HepG2 (cell line): ENCODE data around the gene LRRC45. TPM values are rescaled to one million over a fixed set of nuclear protein-coding genes. Genes with fewer than 3 reads are reported as not detected.

Experiments used
- FIP1L1 ChIP-seq: fragments of 200-400 bp; formaldehyde crosslinking; IDR thresholded peaks from 2 replicates; pipeline ENCODE4 v1.6.1; 2018; ENCODE audit warnings: low read depth, mild to moderate bottlenecking, low read length, moderate library complexity, borderline replicate concordance; ENCODE audit not compliant: insufficient read depth
- HOXD1 ChIP-seq: sonication (generic); formaldehyde crosslinking; IDR thresholded peaks from 2 replicates; pipeline ENCODE4 v1.5.0; 2020; ENCODE audit warnings: missing genetic modification reagents
- RBM22 ChIP-seq: fragments of 200-400 bp; formaldehyde crosslinking; optimal IDR thresholded peaks from 2 replicates; pipeline ENCODE3; 2017; ENCODE audit warnings: mild to moderate bottlenecking, low read length, moderate library complexity
- TAF15 ChIP-seq: fragments of 200-400 bp; formaldehyde crosslinking; IDR thresholded peaks from one replicate; pipeline ENCODE4 v1.6.1; 2018; ENCODE audit warnings: mild to moderate bottlenecking, low read depth, low read length; ENCODE audit not compliant: poor library complexity, severe bottlenecking
- ZFP36L1 ChIP-seq: sonication (generic); formaldehyde crosslinking; IDR thresholded peaks from 2 replicates; pipeline ENCODE4 v1.8.0; 2022; ENCODE audit warnings: mild to moderate bottlenecking, missing genetic modification reagents, moderate library complexity
- ZNF382 ChIP-seq: sonication (generic); formaldehyde crosslinking; IDR thresholded peaks from 2 replicates; pipeline ENCODE4 v1.5.0; 2020; ENCODE audit warnings: missing genetic modification reagents, mild to moderate bottlenecking, borderline replicate concordance
- ZNF446 ChIP-seq: sonication (generic); formaldehyde crosslinking; IDR thresholded peaks from 2 replicates; pipeline ENCODE4 v1.5.0; 2020; ENCODE audit warnings: mild to moderate bottlenecking, missing genetic modification reagents
- ZNF496 ChIP-seq: sonication (generic); formaldehyde crosslinking; IDR thresholded peaks from 2 replicates; pipeline ENCODE4 v1.8.1; 2023; ENCODE audit warnings: mild to moderate bottlenecking, moderate library complexity, missing genetic modification reagents; ENCODE audit not compliant: insufficient replicate concordance
- ZNF777 ChIP-seq: sonication (generic); formaldehyde crosslinking; IDR thresholded peaks from 2 replicates; pipeline ENCODE4 v1.4.0; 2020; ENCODE audit warnings: missing genetic modification reagents
- polyA plus RNA-seq, 8 experiments: library from polyadenylated mRNA; depleted of rRNA in 3 of 8; stranded (reverse) in 7 of 8; unstranded in 1 of 8; fragments of >200 nt; fragmentation: Illumina TruSeq in 4 of 8; extraction: Trizol in 4 of 8; gene quantifications; 2 replicates each; pipeline versions ENCODE4 v1.2.1 to v1.2.3, GENCODE V29; 2011 to 2016; ENCODE audit warnings: low read depth in 4 of 8, missing spikeins in 1 of 8, mixed read lengths in 1 of 8; ENCODE audit not compliant: insufficient read depth in 1 of 8
- total RNA-seq, 5 experiments: library from RNA; depleted of rRNA; stranded (reverse); fragments of >200 nt; fragmentation: Illumina TruSeq; extraction: Trizol; gene quantifications; 2 replicates each; pipeline ENCODE4 v1.2.3, GENCODE V29; 2016; ENCODE audit warnings: low read depth in 1 of 5
- TF ChIP-seq, protein P1 (sequence below): sonication (generic); formaldehyde crosslinking; IDR thresholded peaks from 2 replicates; pipeline ENCODE4; 2020; ENCODE audit warnings: missing genetic modification reagents, mild to moderate bottlenecking, borderline replicate concordance
- TF ChIP-seq, protein P2 (sequence below): sonication (generic); formaldehyde crosslinking; conservative IDR thresholded peaks from 2 replicates; pipeline ENCODE4 v1.8.1; 2023; ENCODE audit warnings: missing genetic modification reagents
- TF ChIP-seq, protein P3 (sequence below): sonication (generic); formaldehyde crosslinking; IDR thresholded peaks from 2 replicates; pipeline ENCODE4 v1.4.0; 2020; ENCODE audit warnings: missing genetic modification reagents
- TF ChIP-seq, protein P4 (sequence below): sonication (generic); formaldehyde crosslinking; IDR thresholded peaks from 2 replicates; pipeline ENCODE4 v1.5.0; 2020; ENCODE audit warnings: mild to moderate bottlenecking, missing genetic modification reagents
- TF ChIP-seq, protein P5 (sequence below): sonication (generic); formaldehyde crosslinking; IDR thresholded peaks from 2 replicates; pipeline ENCODE4 v1.8.0; 2022; ENCODE audit warnings: mild to moderate bottlenecking, missing genetic modification reagents, moderate library complexity

Gene LRRC45
- total and polyA plus RNA-seq, 2 of the 13 experiments (the other 11 are each of a cell fraction or from before 2014, with no cell fraction given), result 11.6 to 48.1 TPM

- TF ChIP-seq, protein P1, sequence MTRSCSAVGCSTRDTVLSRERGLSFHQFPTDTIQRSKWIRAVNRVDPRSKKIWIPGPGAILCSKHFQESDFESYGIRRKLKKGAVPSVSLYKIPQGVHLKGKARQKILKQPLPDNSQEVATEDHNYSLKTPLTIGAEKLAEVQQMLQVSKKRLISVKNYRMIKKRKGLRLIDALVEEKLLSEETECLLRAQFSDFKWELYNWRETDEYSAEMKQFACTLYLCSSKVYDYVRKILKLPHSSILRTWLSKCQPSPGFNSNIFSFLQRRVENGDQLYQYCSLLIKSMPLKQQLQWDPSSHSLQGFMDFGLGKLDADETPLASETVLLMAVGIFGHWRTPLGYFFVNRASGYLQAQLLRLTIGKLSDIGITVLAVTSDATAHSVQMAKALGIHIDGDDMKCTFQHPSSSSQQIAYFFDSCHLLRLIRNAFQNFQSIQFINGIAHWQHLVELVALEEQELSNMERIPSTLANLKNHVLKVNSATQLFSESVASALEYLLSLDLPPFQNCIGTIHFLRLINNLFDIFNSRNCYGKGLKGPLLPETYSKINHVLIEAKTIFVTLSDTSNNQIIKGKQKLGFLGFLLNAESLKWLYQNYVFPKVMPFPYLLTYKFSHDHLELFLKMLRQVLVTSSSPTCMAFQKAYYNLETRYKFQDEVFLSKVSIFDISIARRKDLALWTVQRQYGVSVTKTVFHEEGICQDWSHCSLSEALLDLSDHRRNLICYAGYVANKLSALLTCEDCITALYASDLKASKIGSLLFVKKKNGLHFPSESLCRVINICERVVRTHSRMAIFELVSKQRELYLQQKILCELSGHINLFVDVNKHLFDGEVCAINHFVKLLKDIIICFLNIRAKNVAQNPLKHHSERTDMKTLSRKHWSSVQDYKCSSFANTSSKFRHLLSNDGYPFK, result 0 out of 2 replicates have a peak, but pooled peaks have one; percentile 6
- 0 out of 2 replicates have a peak, but pooled peaks have one; percentile 44 for TF ChIP-seq FIP1L1
- no peak for TF ChIP-seq HOXD1
- TF ChIP-seq ZNF777 (CRISPR knock-in tag), result 0 out of 2 replicates have a peak, but pooled peaks have one; percentile 26
- peak; percentile 86 for TF ChIP-seq TAF15
- TF ChIP-seq RBM22, result peak; percentile 96
- TF ChIP-seq, protein P2, sequence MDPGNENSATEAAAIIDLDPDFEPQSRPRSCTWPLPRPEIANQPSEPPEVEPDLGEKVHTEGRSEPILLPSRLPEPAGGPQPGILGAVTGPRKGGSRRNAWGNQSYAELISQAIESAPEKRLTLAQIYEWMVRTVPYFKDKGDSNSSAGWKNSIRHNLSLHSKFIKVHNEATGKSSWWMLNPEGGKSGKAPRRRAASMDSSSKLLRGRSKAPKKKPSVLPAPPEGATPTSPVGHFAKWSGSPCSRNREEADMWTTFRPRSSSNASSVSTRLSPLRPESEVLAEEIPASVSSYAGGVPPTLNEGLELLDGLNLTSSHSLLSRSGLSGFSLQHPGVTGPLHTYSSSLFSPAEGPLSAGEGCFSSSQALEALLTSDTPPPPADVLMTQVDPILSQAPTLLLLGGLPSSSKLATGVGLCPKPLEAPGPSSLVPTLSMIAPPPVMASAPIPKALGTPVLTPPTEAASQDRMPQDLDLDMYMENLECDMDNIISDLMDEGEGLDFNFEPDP (CRISPR knock-in tag), result no peak
- TF ChIP-seq, protein P3, sequence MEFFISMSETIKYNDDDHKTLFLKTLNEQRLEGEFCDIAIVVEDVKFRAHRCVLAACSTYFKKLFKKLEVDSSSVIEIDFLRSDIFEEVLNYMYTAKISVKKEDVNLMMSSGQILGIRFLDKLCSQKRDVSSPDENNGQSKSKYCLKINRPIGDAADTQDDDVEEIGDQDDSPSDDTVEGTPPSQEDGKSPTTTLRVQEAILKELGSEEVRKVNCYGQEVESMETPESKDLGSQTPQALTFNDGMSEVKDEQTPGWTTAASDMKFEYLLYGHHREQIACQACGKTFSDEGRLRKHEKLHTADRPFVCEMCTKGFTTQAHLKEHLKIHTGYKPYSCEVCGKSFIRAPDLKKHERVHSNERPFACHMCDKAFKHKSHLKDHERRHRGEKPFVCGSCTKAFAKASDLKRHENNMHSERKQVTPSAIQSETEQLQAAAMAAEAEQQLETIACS (CRISPR knock-in tag), result no peak
- TF ChIP-seq, protein P4, sequence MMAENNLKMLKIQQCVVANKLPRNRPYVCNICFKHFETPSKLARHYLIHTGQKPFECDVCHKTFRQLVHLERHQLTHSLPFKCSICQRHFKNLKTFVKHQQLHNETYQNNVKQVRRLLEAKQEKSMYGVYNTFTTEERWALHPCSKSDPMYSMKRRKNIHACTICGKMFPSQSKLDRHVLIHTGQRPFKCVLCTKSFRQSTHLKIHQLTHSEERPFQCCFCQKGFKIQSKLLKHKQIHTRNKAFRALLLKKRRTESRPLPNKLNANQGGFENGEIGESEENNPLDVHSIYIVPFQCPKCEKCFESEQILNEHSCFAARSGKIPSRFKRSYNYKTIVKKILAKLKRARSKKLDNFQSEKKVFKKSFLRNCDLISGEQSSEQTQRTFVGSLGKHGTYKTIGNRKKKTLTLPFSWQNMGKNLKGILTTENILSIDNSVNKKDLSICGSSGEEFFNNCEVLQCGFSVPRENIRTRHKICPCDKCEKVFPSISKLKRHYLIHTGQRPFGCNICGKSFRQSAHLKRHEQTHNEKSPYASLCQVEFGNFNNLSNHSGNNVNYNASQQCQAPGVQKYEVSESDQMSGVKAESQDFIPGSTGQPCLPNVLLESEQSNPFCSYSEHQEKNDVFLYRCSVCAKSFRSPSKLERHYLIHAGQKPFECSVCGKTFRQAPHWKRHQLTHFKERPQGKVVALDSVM (CRISPR knock-in tag), result peak; percentile 66; the same call in 1 of the 2 replicates
- 0 out of 2 replicates have a peak, but pooled peaks have one; percentile 34 for TF ChIP-seq ZFP36L1 (CRISPR knock-in tag)
- TF ChIP-seq, protein P5, sequence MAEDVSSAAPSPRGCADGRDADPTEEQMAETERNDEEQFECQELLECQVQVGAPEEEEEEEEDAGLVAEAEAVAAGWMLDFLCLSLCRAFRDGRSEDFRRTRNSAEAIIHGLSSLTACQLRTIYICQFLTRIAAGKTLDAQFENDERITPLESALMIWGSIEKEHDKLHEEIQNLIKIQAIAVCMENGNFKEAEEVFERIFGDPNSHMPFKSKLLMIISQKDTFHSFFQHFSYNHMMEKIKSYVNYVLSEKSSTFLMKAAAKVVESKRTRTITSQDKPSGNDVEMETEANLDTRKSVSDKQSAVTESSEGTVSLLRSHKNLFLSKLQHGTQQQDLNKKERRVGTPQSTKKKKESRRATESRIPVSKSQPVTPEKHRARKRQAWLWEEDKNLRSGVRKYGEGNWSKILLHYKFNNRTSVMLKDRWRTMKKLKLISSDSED (CRISPR knock-in tag), result no peak
- TF ChIP-seq ZNF496 (CRISPR knock-in tag), result no peak
- TF ChIP-seq ZNF446, result no peak
- no peak for TF ChIP-seq ZNF382
Observed at GRCh38 chr17:82076018-82076784, 53.1 kb downstream of the LRRC45 start (continued).
